ENCODE measurements around the gene SMIM20.

Gene SMIM20

GRCh38 chr4:25879587-25879986, 34.4 kb upstream of the SMIM20 start:
- TF ChIP-seq ZBTB7A (IDR thresholded peaks at IDR 0.05; ENCODE audit: low read depth) (no peak), YY1 (IDR thresholded peaks at IDR 0.05; ENCODE audit: low read depth) (no peak), USF1 (IDR thresholded peaks at IDR 0.05) (no peak), EGR1 (IDR thresholded peaks at IDR 0.05) (no peak), NFIC (IDR thresholded peaks at IDR 0.05) (no peak), MAX (IDR thresholded peaks at IDR 0.05) (no peak), TCF12 (IDR thresholded peaks at IDR 0.05; ENCODE audit: low read depth) (no peak), REST (IDR thresholded peaks at IDR 0.05; ENCODE audit: low read depth) (no peak), CEBPB (IDR thresholded peaks at IDR 0.05) (no peak), RAD21 (IDR thresholded peaks at IDR 0.05; ENCODE audit: low read depth) (no peak), EP300 (IDR thresholded peaks at IDR 0.05; ENCODE audit: borderline replicate concordance) (no peak)

GRCh38 chr4:25879991-25880651, 33.9 kb upstream of the SMIM20 start:
- TF ChIP-seq REST (IDR thresholded peaks at IDR 0.05; ENCODE audit: low read depth) (no peak), NFIC (IDR thresholded peaks at IDR 0.05) (no peak), CEBPB (IDR thresholded peaks at IDR 0.05) (no peak; the same call in 1 of the 2 replicates), YY1 (IDR thresholded peaks at IDR 0.05; ENCODE audit: low read depth) (no peak), EP300 (IDR thresholded peaks at IDR 0.05; ENCODE audit: borderline replicate concordance) (no peak), FOXM1 (IDR thresholded peaks at IDR 0.05; ENCODE audit: borderline replicate concordance, low read depth) (no peak), ZBTB7A (IDR thresholded peaks at IDR 0.05; ENCODE audit: low read depth) (no peak), USF1 (IDR thresholded peaks at IDR 0.05) (no peak), TCF12 (IDR thresholded peaks at IDR 0.05; ENCODE audit: low read depth) (no peak), RAD21 (IDR thresholded peaks at IDR 0.05; ENCODE audit: low read depth) (no peak), TEAD4 (IDR thresholded peaks at IDR 0.05) (no peak), TAF1 (IDR thresholded peaks at IDR 0.05; ENCODE audit: low read depth) (no peak), CREB1 (IDR thresholded peaks at IDR 0.05; ENCODE audit: low read depth) (no peak)

GRCh38 chr4:25881193-25881592, 32.8 kb upstream of the SMIM20 start:
- TF ChIP-seq ZBTB7A (IDR thresholded peaks at IDR 0.05; ENCODE audit: low read depth) = no peak
- no peak for TF ChIP-seq TCF12 (IDR thresholded peaks at IDR 0.05; ENCODE audit: low read depth)
- TF ChIP-seq CREB1 (IDR thresholded peaks at IDR 0.05; ENCODE audit: low read depth) = no peak
- TF ChIP-seq YY1 (IDR thresholded peaks at IDR 0.05; ENCODE audit: low read depth) = no peak
- TF ChIP-seq EGR1 (IDR thresholded peaks at IDR 0.05) = no peak
- TF ChIP-seq USF1 (IDR thresholded peaks at IDR 0.05) = no peak
- no peak for TF ChIP-seq REST (IDR thresholded peaks at IDR 0.05; ENCODE audit: low read depth)
- no peak for TF ChIP-seq CEBPB (IDR thresholded peaks at IDR 0.05)
- TF ChIP-seq MAX (IDR thresholded peaks at IDR 0.05) = no peak
- TF ChIP-seq FOXM1 (IDR thresholded peaks at IDR 0.05; ENCODE audit: borderline replicate concordance, low read depth) = no peak
- TF ChIP-seq TEAD4 (IDR thresholded peaks at IDR 0.05) = no peak
- no peak for TF ChIP-seq EP300 (IDR thresholded peaks at IDR 0.05; ENCODE audit: borderline replicate concordance)
- TF ChIP-seq TAF1 (IDR thresholded peaks at IDR 0.05; ENCODE audit: low read depth) = no peak
- TF ChIP-seq NFIC (IDR thresholded peaks at IDR 0.05) = no peak
- TF ChIP-seq RAD21 (IDR thresholded peaks at IDR 0.05; ENCODE audit: low read depth) = no peak

GRCh38 chr4:25882226-25882625, 31.8 kb upstream of the SMIM20 start:
- TF ChIP-seq FOXM1 (IDR thresholded peaks at IDR 0.05; ENCODE audit: borderline replicate concordance, low read depth) (no peak), TCF12 (IDR thresholded peaks at IDR 0.05; ENCODE audit: low read depth) (no peak), REST (IDR thresholded peaks at IDR 0.05; ENCODE audit: low read depth) (no peak), CEBPB (IDR thresholded peaks at IDR 0.05) (no peak), NFIC (IDR thresholded peaks at IDR 0.05) (no peak), RAD21 (IDR thresholded peaks at IDR 0.05; ENCODE audit: low read depth) (no peak), TEAD4 (IDR thresholded peaks at IDR 0.05) (no peak), EP300 (IDR thresholded peaks at IDR 0.05; ENCODE audit: borderline replicate concordance) (no peak), YY1 (IDR thresholded peaks at IDR 0.05; ENCODE audit: low read depth) (no peak)

All from Ishikawa (cell line).